GM06990 (cell line): ENCODE data around the gene TBX19.

Experiments
- DNase-seq: peaks from one replicate; pipeline ENCODE4 v3.0.0-alpha.2; 2011; ENCODE audit not compliant: insufficient read length; ENCODE audit errors: extremely low read depth
- H3K27me3 ChIP-seq: replicated peaks from 2 replicates; pipeline ENCODE4 v1.6.0; 2011; ENCODE audit warnings: low read length; ENCODE audit not compliant: control insufficient read depth, insufficient read depth
- H3K36me3 ChIP-seq: 2 replicates; pipeline ENCODE4 v1.5.1; 2011; ENCODE audit warnings: low read length; ENCODE audit not compliant: control insufficient read depth, insufficient read depth
- H3K4me3 ChIP-seq: replicated peaks from 2 replicates; pipeline ENCODE4 v1.5.1; 2011; ENCODE audit warnings: low read depth, mild to moderate bottlenecking, control low read depth, low read length
- CTCF ChIP-seq: IDR thresholded peaks from 2 replicates; pipeline ENCODE4 v1.5.1; 2011; ENCODE audit warnings: low read length, control low read depth, mild to moderate bottlenecking, inconsistent platforms; ENCODE audit not compliant: insufficient read depth, poor library complexity, severe bottlenecking

TBX19 gene

DNA sequence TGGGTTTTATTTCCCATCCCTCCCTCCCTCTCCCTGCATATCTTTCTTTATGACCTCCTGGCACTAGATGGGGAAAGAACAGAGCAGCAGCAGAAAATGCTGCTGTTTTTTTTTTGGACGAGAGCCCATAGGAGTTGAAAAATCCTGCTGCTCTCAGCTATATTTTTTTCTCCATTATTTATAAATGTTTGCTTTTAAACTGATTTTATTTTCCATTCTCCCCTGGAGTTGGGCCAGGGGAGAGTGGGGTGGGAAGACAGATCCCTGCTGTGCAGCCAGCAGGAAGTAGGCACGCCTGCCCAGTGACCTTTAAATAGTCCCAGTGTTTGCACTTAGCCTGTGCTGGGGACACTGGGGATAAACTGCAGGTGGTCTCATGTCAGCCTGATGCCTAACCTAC is 37.5 kb upstream of the TBX19 start:
- DNase-seq = no peak
- Histone ChIP-seq H3K27me3 (no peaks in the 10 kb centered on the region), H3K4me3 (no peak overlapping the region), H3K36me3 (peaks cover 33% of the 10 kb centered on the region)
- TF ChIP-seq CTCF = no peak

DNA sequence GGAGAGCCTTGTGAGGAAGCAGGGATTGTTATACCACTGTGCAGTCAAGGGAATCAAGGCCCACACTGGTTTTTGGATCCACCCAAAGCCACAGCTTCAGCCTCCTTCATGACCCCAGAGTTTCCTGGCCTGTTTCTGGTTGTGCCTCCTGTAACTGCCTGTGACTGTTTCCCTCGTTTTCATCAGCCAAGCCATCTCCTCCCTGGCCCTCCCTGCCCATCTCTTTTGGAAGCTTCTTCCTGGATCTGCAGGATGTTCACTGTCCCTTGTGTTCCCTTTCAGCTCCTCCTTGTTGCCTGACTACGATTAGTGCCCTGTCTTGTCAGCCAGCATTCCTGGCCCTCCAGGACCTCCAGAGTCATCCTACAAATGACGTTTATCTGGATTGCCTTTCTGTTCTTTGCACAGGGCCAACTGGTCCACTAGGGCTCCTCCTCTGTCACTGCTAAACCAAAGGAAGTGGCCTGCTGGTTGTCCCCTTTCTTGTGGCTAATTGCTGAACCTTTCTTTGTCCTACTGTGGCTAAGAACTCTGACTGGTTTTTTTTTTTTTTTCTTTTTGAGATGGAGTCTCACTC is 37.0 kb upstream of the TBX19 start:
- peaks cover 32% of the 10 kb centered on the region for H3K36me3 ChIP-seq
- no peak overlapping the region for H3K4me3 ChIP-seq
- H3K27me3 ChIP-seq = no peaks in the 10 kb centered on the region
- TF ChIP-seq CTCF = no peak
- DNase-seq = no peak

GRCh38 chr1:168245042-168245441 is 35.6 kb upstream of the TBX19 start:
- no peak overlapping the region for H3K4me3 ChIP-seq
- peaks cover 28% of the 10 kb centered on the region for H3K36me3 ChIP-seq
- DNase-seq = no peak
- H3K27me3 ChIP-seq = no peaks in the 10 kb centered on the region
- TF ChIP-seq CTCF = no peak

DNA sequence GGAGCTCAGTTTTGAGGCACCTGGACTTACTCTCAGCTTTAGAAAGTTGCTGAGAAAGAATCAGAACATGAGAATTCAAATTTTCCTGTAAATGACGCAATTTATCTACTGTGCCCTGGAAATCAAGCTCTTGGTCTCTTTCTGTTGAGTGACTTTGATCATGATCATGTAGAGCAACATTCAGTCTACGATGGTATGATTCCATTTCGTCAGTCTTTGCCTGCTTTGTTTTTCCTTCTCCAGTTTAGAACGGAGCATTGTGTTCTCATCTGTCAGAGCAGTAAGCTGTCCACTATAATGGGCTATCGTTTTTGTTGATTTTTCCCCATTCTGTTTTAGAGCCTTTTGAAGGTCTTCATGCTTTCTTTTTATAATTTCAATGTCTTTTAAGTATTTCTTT is 34.2 kb upstream of the TBX19 start:
- Histone ChIP-seq H3K4me3 (no peak overlapping the region), H3K36me3 (peaks cover 24% of the 10 kb centered on the region), H3K27me3 (no peaks in the 10 kb centered on the region)
- no peak for DNase-seq
- no peak for TF ChIP-seq CTCF

- Histone ChIP-seq H3K4me3 (no peak overlapping the region), H3K27me3 (no peaks in the 10 kb centered on the region), H3K36me3 (no peaks in the 10 kb centered on the region; the same call in none of the 2 replicates)
- DNase-seq = no peak
- TF ChIP-seq CTCF = no peak
Measured at GRCh38 chr1:168252204-168252733, 28.4 kb upstream of the TBX19 start.

DNA sequence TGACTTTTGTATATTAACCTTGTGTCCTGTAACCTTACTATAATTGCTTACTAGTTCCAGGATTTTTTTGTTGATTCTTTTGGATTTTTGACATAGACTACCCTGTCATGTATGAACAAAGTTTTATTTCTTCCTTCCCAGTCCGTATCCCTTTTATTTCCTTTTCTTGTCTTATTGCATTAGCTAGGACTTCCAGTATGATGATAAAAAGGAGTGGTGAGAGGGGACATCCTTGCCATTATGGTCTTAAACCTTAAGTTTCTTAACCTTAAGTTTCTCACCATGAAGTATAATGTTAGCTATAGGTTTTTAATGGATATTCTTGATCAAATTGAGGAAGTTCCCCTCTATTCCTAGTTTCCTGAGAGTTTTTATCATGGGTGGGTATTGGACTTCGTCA is 24.5 kb upstream of the TBX19 start:
- no peak for TF ChIP-seq CTCF
- Histone ChIP-seq H3K27me3 (no peaks in the 10 kb centered on the region), H3K36me3 (no peaks in the 10 kb centered on the region), H3K4me3 (no peak overlapping the region)
- DNase-seq = no peak
